Endothelial cell of umbilical vein (primary cell): ENCODE results near the gene MAP3K14. TPM values are rescaled to one million over a fixed set of nuclear protein-coding genes. Genes with fewer than 3 reads are reported as not detected.

ENCODE experiments used
- BruUV-seq: library from RNA; stranded (reverse); fragments of 400-500 nt; replicated peaks from 2 replicates; lab custom pipeline; 2021; lab: Mats Ljungman, UMichigan
- CTCF ChIA-PET: fragments of 300-600, 350-600 bp; sonication (Branson Sonifier 250); formaldehyde crosslinking; loops from one replicate; lab custom pipeline; 2021; ENCODE audit warnings: antibody characterized with exemption, inconsistent platforms; lab: Charles Lee
- POLR2A ChIA-PET: fragments of 300-600, 350-600 bp; sonication (Branson Sonifier 250); formaldehyde crosslinking; loops from one replicate; lab custom pipeline; 2021; ENCODE audit warnings: antibody characterized with exemption, inconsistent platforms; lab: Charles Lee
- DNase-seq: peaks from one replicate; pipeline ENCODE4 v3.0.0-alpha.2; 2011; ENCODE audit warnings: low read depth, low spot score
- FAIRE-seq: peaks from 2 replicates; lab custom pipeline; 2011; peaks lifted over from hg19 to GRCh38; lab: Jason Lieb, UNC
- H2AFZ ChIP-seq: 2 replicates; pipeline ENCODE4 v1.6.0; 2012; ENCODE audit warnings: low read depth, low read length, control low read depth, inconsistent platforms
- H3K27ac ChIP-seq: 2 replicates; pipeline ENCODE4 v1.5.1; 2011; ENCODE audit warnings: low read depth, mild to moderate bottlenecking, control low read depth, low read length, moderate library complexity; ENCODE audit not compliant: insufficient read depth
- H3K27me3 ChIP-seq, 2 experiments: 2 replicates each; pipeline versions ENCODE4 v1.6.0 to v1.6.1; 2011; ENCODE audit warnings: low read length in 2 of 2, mixed read lengths in 1 of 2; ENCODE audit not compliant: control insufficient read depth in 2 of 2, insufficient read depth in 2 of 2
- H3K36me3 ChIP-seq, 2 experiments: 2 replicates in 1 of 2; 3 replicates in 1 of 2; pipeline ENCODE4 v1.5.1; 2011; ENCODE audit warnings: low read length in 2 of 2, mild to moderate bottlenecking in 1 of 2, moderate library complexity in 1 of 2; ENCODE audit not compliant: control insufficient read depth in 2 of 2, insufficient read depth in 2 of 2; ENCODE audit errors: extremely low read depth in 1 of 2
- H3K4me1 ChIP-seq: 3 replicates; pipeline ENCODE4 v1.5.1; 2011; ENCODE audit warnings: mild to moderate bottlenecking, low read length; ENCODE audit not compliant: control insufficient read depth, insufficient read depth; ENCODE audit errors: extremely low read depth
- H3K4me2 ChIP-seq: 2 replicates; pipeline ENCODE4 v1.6.1; 2011; ENCODE audit warnings: low read length, control low read depth, mixed read lengths; ENCODE audit not compliant: insufficient read depth
- H3K4me3 ChIP-seq, 3 experiments: fragments of 200-600 bp in 1 of 3; sonication (generic), shearing (Covaris generic) in 1 of 3; replicated peaks in 1 of 3; 2 replicates each; pipeline ENCODE4 v1.5.1; 2011 to 2016; ENCODE audit warnings: control low read depth in 3 of 3, low read length in 3 of 3, mild to moderate bottlenecking in 2 of 3, inconsistent platforms in 1 of 3, low read depth in 1 of 3, moderate library complexity in 1 of 3; ENCODE audit not compliant: insufficient read depth in 1 of 3
- H3K79me2 ChIP-seq: 2 replicates; pipeline ENCODE4 v1.6.0; 2012; ENCODE audit warnings: low read length, inconsistent platforms; ENCODE audit not compliant: control insufficient read depth, insufficient read depth
- H3K9ac ChIP-seq: replicated peaks from 2 replicates; pipeline ENCODE3; 2011; ENCODE audit warnings: low read length, control low read depth; ENCODE audit not compliant: insufficient read depth; ENCODE audit errors: extremely low read depth
- H3K9me1 ChIP-seq: replicated peaks from 3 replicates; pipeline ENCODE4 v1.6.0; 2011; ENCODE audit warnings: mild to moderate bottlenecking, low read length; ENCODE audit not compliant: control insufficient read depth, insufficient read depth; ENCODE audit errors: extremely low read depth
- H3K9me3 ChIP-seq: replicated peaks from 2 replicates; pipeline ENCODE4 v1.5.1; 2012; ENCODE audit warnings: low read length, inconsistent platforms; ENCODE audit not compliant: control insufficient read depth, insufficient read depth
- H4K20me1 ChIP-seq: replicated peaks from 2 replicates; pipeline ENCODE3; 2011; ENCODE audit warnings: mild to moderate bottlenecking, low read length; ENCODE audit not compliant: control insufficient read depth, insufficient read depth; ENCODE audit errors: extremely low read depth
- CTCF ChIP-seq, 2 donors: IDR thresholded peaks; 1 replicate in 1 of 2; 2 replicates in 1 of 2; pipeline ENCODE4 v1.5.1; 2011; ENCODE audit warnings: low read length in 2 of 2, mild to moderate bottlenecking in 2 of 2, moderate library complexity in 2 of 2, control low read depth in 1 of 2, inconsistent platforms in 1 of 2, low read depth in 1 of 2; ENCODE audit not compliant: insufficient read depth in 1 of 2; ENCODE audit errors: extremely low read depth in 1 of 2
- EZH2 ChIP-seq: IDR thresholded peaks from 2 replicates; pipeline ENCODE4 v1.6.1; 2012; ENCODE audit warnings: borderline replicate concordance, low read depth, mild to moderate bottlenecking, moderate library complexity, low read length, inconsistent platforms; ENCODE audit not compliant: severe bottlenecking
- FOS ChIP-seq: IDR thresholded peaks from 2 replicates; pipeline ENCODE4 v1.6.1; 2011; ENCODE audit warnings: mild to moderate bottlenecking, low read length, moderate library complexity, borderline replicate concordance; ENCODE audit not compliant: insufficient read depth
- GATA2 ChIP-seq: IDR thresholded peaks from 2 replicates; pipeline ENCODE4 v1.7.0; 2011; ENCODE audit warnings: low read depth, mild to moderate bottlenecking, moderate library complexity, mixed read lengths, low read length; ENCODE audit not compliant: insufficient read length, insufficient read depth
- JUN ChIP-seq: IDR thresholded peaks from 2 replicates; pipeline ENCODE4 v1.6.1; 2011; ENCODE audit warnings: borderline replicate concordance, low read depth; ENCODE audit not compliant: insufficient read length, insufficient read depth
- MAX ChIP-seq: IDR thresholded peaks from 2 replicates; pipeline ENCODE4 v1.6.1; 2011; ENCODE audit not compliant: insufficient read depth, insufficient read length
- MYC ChIP-seq: IDR thresholded peaks from one replicate; pipeline ENCODE4 v1.6.1; 2011; ENCODE audit warnings: mild to moderate bottlenecking, low read depth, low read length
- POLR2A ChIP-seq: IDR thresholded peaks from 2 replicates; pipeline ENCODE4 v1.6.1; 2012; ENCODE audit warnings: low read depth, mild to moderate bottlenecking, control low read depth, low read length
- POLR2AphosphoS5 ChIP-seq: IDR thresholded peaks from 2 replicates; pipeline ENCODE4 v1.6.1; 2012; ENCODE audit warnings: low read depth, mild to moderate bottlenecking, control low read depth, low read length, moderate library complexity; ENCODE audit not compliant: insufficient read depth
- dilution Hi-C: fragments of 300-500 bp; cut with MboI; formaldehyde crosslinking; loops from one replicate; pipeline ENCODE4 v1.15.0; 2019; ENCODE audit warnings: low sequenced_read_pairs; ENCODE audit not compliant: extremely low pct_ligation_motif_present
- intact Hi-C: fragments of 100-400 bp; cut with micrococcal nuclease; formaldehyde crosslinking; loops from one replicate; pipeline ENCODE4 v1.10.0; 2022
- polyA plus RNA-seq, 4 experiments: library from polyadenylated mRNA; depleted of rRNA in 3 of 4; stranded (reverse) in 3 of 4; unstranded in 1 of 4; fragments of >200 nt; gene quantifications; 2 replicates each; pipeline versions ENCODE4 v1.2.1 to v1.2.3, GENCODE V29; 2011 to 2012; ENCODE audit warnings: missing spikeins in 1 of 4
- total RNA-seq: library from RNA; stranded (reverse); gene quantifications from 2 replicates; pipeline ENCODE4 v1.2.3, GENCODE V29; 2021

MAP3K14 gene
- total and polyA plus RNA-seq, 2 donors (not counting 3 experiments of a cell fraction or from before 2014, with no cell fraction given) = 5.4 to 9.8 TPM

- no peaks in the 10 kb centered on the region for H3K79me2 ChIP-seq
- H3K27ac ChIP-seq = no peak overlapping the region
- H3K4me1 ChIP-seq = peaks cover 8% of the 10 kb centered on the region
- ChIA-PET CTCF (interaction anchor here (1.6 to 2.0 kb wide), 3 partner anchors 10 to 160 kb away, joined by 9 to 13 read pairs (median 10); partner anchors contain the start of gene ACBD4), POLR2A (no interaction called here)
- no peaks in the 10 kb centered on the region for H4K20me1 ChIP-seq
- H3K4me2 ChIP-seq = no peak overlapping the region
- TF ChIP-seq GATA2 (no peak), JUN (no peak), FOS (no peak), MAX (no peak), MYC (no peak), CTCF (IDR thresholded peaks at IDR 0.05; ENCODE audit: extremely low read depth in 1 of 2, insufficient read depth in 1 of 2, low read depth in 1 of 2, low read length in 2 of 2) (no peak), POLR2A (no peak), POLR2AphosphoS5 (no peak), EZH2 (no peak)
- no peak for DNase-seq
- no peak overlapping the region for H3K9ac ChIP-seq
- FAIRE-seq = no peak
- no peaks in the 10 kb centered on the region for H3K9me3 ChIP-seq
- no TSS peak for BruUV-seq
- dilution Hi-C loops = no loop called here
- no peak overlapping the region for H2AFZ ChIP-seq
- no peak overlapping the region for H3K4me3 ChIP-seq
- intact Hi-C loops = no loop called here
- H3K9me1 ChIP-seq = no peaks in the 10 kb centered on the region
- no peaks in the 10 kb centered on the region for H3K36me3 ChIP-seq
- H3K27me3 ChIP-seq = peaks cover 9 to 21% of the 10 kb centered on the region in 2 experiments
Observed at GRCh38 chr17:45225051-45225700, 91.6 kb downstream of the MAP3K14 start.
